Measurements from ENCODE around the gene INSC.

INSC gene

DNA sequence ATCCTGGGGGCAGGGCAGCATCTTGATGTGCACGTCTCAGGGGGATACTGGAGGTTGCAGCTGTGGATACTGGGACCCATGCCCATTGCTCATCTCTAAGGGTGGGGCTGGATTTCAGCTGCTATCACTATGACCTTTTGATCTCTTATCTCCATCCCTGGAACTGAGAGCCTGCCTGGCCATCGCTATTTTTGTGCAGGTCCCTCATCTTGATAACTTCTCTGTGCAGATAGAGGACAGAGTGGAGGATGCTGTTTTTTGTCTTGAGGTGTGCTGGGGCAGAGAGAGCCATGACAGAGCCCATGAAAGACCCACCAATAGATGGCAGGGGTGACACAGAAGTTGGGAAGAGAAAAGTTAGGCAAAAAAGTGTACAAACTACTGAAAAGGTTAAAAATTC is 5.1 kb upstream of the INSC start:
- DNase-seq (ENCODE audit: low read depth) = no peak

DNA sequence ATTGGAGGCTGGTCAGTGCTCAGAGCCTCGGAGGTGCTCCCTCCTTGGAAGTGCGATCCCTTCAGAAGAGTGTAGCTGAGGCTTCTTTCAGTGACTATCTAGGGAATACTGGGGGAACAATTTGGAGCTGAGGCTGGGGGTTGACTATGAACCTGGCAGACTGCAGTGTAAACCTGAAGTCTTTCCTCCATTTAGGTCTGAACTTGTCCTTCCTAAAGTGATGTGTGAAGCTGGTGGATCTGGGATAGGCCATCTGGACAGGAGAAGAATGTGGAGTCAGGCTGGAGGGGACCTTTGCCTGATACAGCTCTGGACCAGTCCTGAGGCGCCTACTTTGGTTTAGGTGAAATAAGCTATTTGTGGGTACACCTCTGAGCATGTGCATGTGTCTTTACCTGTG is 3.5 kb upstream of the INSC start:
- no peak for DNase-seq (ENCODE audit: low read depth)

DNA sequence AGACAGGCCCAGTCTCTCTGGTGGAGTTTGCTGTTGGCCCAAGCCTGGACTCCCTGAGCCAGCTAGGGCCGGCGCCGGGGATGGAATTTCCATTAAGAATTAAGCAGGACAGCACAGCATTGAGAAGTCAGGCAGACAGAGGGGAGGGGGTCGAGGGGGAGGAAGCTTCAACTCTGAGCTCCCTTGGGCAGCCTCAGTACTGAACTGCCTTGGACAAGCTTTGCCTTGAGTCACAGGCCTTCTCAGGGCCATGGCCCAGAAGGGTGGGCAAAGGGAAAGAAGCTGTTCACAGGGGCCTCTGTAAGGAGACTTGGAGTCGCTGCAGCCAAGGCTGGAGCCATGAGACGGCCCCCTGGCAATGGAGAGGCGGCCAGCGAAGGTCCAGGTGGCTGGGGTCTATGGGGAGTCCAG is 2.6 kb upstream of the INSC start:
- no peak for DNase-seq (ENCODE audit: low read depth)

DNA sequence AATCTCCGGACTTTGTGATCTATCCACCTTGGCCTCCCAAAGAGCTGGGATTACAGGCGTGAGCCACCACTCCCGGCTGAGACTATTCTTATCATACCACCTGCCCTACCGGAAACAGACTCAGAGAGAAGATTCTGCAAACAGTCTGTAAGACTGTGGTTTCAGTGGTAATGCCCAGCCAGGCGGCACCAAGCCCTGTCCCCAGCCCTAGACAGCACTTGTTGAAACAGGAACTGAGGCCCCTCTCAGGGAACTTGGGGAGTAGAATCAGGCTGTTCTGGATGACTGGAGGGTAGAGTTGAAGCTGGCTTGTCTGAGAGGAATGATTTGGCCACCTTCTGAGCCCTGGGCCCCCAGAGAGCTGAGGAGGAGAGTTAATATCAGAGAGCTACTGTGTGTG is 1.3 kb upstream of the INSC start:
- peak; percentile 63 for DNase-seq (ENCODE audit: low read depth)

DNA sequence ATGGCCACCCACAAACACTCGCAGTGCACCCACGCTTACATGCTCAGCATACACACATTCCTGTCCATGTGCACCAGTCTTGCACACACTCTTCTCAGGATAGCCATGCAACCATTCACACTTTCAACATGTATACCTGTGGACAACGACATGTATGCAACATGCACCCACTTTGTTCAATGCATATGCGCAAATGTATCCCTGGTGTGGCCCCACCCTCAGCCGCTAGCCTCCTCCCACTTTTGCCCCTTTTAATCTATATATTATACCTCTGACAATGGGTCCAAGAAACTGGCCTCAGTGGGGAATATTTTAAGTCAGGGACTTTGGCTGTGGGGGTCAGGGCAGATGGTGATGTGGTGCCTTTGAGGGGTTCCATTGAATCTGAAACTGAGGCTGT is 963 bp downstream of the INSC start:
- DNase-seq (ENCODE audit: low read depth) = no peak

- DNase-seq (ENCODE audit: low read depth) = no peak
Measured at GRCh38 chr11:15117751-15118150, 3.0 kb downstream of the INSC start.

GRCh38 chr11:15118431-15118830 is 3.7 kb downstream of the INSC start:
- DNase-seq (ENCODE audit: low read depth) = no peak

DNA sequence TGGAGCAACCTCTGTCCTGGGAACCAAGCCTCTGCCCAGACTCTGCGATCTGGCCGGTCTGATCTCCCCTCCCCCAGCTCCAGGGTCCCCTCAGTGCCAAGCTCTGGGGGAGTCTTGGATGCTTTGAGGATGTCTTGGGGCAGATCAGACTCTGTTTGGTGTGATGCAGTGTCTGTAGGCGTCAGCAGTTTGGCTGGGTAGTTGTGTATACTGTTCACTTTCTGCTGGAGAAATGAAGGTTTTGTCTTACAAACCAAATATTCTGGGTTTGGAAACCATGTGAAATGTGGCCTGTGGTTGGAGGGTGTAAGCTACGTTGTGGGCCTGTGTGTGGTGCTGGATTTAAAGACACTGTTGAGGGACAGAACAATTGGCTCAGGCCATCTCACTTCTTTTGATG is 4.6 kb downstream of the INSC start:
- DNase-seq (ENCODE audit: low read depth) = no peak

- DNase-seq (ENCODE audit: low read depth) = no peak
Measured at GRCh38 chr11:15119826-15120225, 5.1 kb downstream of the INSC start.

- DNase-seq (ENCODE audit: low read depth) = no peak
Measured at GRCh38 chr11:15123849-15124248, 9.1 kb downstream of the INSC start.

- DNase-seq (ENCODE audit: low read depth) = no peak
Measured at GRCh38 chr11:15124528-15124927, 9.8 kb downstream of the INSC start.

- no peak for DNase-seq (ENCODE audit: low read depth)
Measured at GRCh38 chr11:15127341-15127740, 12.6 kb downstream of the INSC start.

DNA sequence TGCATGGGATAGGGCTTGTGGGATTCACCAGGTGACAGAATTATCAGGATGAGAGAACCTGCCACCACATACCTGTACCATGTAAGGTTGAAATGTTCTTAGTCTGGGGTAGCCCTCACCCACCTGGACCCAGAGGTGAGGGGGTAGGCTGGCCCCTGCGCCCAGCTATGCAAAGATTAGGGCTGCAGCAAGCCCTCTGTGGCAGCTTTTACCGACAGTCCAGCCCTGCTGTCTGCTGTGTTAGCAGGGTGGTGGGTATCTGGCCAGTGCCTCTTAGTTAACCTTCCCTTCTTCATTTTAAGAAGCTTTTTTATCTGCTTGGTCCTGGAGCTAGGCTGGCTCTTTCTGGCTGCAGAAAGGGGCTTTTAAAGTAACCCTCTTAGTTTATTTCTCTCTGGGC is 13.9 kb downstream of the INSC start:
- DNase-seq (ENCODE audit: low read depth) = no peak

DNA sequence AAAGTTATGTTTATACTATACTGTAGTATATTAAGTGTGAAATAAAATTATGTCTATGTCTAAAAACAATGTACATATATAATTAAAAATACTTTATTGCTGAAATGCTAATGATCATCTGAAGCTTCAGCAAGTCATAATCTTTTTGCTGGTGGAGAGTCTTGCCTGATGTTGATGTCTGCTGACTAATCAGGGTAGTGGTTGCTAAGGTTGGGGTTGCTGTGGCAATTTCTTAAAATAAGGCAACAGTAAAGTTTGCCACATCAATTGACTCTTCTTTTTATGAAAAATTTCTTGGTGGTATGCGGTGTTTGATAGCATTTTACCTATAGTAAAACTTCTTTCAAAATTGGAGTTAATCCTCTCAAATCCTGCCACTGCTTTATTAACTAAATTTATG is 21.4 kb downstream of the INSC start:
- DNase-seq (ENCODE audit: low read depth) = no peak

- no peak for DNase-seq (ENCODE audit: low read depth)
Measured at GRCh38 chr11:15139096-15139770, 24.5 kb downstream of the INSC start.

DNA sequence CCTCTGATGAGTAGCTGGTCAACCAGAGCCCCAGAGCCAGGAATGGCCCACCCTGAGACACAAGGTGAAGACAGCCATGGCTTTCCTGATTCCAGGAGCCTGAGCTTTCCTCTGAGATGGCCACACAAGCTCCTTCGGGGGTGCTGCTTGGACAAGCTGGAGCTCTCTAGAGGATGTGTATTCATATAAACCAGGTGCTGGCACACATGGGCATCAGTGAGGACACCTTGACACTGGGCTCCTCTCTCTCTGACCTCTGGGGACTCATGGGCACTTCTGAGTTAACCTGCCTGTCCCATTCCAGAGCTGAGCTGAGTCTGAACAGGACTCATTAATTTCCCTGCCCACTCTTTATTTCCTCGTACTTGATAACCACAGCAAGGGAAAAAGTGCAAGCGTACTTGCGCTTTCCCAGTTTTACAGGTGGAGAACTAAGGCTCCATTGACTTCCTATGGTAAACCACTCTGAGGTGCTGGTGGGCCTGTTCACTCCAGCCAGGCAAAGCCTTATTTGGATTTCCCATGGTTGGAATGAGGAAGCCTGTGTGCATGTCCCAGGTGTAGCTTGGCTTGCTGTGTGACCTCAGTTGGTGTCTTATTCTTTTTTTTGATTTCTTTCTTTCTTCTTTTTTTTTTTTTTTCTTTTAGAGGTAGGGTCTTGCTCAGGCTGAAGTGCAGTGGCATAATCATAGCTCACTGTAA is 25.4 kb downstream of the INSC start:
- no peak for DNase-seq (ENCODE audit: low read depth)

DNA sequence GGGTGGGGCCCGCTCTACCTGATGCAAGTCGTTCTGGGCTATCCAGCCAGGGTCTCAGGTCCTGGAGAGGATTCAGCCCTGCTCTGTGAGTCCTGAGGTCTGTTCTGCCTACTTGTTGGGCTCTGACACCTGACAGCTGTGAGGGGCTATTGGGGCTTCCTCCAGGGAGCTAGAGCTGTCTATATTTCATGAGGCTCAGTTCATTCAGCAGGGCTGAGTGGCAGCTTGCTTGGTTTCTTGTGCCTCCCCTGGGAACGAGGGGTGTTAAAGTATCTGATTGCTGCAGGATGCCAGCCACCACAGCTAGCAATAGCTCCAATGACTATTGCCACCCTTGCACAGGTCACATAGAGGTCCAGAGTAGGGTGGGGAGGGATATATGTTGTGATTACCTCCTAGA is 26.7 kb downstream of the INSC start:
- no peak for DNase-seq (ENCODE audit: low read depth)

- DNase-seq (ENCODE audit: low read depth) = no peak
Measured at GRCh38 chr11:15142838-15143237, 28.1 kb downstream of the INSC start.

DNA sequence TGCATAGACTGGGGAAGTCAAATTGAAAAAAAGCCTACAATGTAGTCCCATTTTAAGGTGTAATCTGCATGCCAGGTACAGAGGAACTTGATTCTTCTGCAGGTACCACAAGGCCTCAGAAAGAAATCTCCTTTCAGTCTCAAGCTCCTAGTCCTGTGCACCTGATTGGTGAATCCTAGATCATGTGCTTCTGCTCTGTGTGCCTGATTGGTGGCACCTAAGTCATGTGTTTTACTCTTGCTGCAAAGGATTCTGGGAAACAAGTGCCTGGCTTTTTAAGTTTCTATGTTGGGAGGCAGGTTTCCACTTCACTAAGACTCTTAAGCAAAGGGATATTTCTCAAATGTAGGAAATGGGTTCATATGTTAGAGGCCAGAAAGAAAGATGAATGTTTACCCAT is 29.1 kb downstream of the INSC start:
- DNase-seq (ENCODE audit: low read depth) = no peak

DNA sequence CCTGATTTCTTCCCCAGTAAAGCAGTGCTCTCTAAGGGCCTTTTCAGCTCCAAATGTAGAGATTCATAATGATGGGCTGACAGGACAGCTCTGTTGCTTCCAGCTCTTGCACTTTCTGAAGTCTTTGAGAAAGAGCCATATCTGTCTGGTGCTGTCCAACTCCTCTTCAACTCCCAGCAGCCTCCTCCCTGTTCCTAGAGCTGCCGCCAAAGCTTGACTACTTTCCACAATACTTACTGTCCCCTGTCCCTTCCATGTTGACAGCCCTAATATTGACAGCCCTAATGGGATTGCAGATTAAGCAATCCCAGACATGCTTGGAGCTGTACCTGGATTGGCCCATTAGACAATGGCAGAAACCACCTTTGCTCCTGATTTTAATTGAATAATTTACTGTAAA is 29.6 kb downstream of the INSC start:
- no peak for DNase-seq (ENCODE audit: low read depth)

DNA sequence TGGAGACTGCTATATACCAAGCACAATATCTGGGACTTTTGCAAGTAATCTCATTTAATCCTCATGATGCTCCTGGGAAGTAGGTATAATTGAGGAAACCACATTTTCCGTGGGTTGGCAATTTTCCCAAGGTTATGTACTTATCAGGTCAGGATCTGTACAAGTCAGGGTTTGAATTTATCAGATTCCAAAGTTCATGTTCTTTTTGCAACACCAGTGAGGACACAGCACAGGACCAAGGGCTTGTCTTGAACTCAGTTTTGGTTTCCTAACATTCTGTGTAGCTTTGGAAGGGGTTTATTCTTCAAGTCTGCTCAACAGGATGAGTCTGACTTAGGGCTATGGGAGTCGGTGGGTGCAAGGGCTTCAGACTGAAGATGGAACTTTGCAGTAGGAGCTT is 30.4 kb downstream of the INSC start:
- no peak for DNase-seq (ENCODE audit: low read depth)

DNA sequence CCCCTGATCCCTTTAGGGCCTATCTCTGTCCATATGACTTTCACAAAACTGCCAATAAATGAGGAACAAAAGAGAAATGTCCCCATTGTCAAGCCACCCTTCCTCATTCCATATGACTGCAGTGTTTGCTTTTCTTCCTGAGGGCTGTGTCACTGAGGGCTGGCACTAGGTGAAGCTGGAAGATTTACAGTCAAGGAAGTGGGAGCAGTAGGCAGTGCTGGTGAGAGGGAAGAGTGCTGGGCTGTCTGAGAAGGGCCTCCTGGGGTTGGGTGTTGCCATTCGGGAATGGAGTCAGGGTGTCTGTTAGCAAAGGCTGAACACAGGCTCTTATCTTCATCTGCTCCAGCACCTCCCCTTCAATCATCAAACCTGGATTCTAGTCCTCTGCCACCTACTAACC is 30.9 kb downstream of the INSC start:
- no peak for DNase-seq (ENCODE audit: low read depth)

DNA sequence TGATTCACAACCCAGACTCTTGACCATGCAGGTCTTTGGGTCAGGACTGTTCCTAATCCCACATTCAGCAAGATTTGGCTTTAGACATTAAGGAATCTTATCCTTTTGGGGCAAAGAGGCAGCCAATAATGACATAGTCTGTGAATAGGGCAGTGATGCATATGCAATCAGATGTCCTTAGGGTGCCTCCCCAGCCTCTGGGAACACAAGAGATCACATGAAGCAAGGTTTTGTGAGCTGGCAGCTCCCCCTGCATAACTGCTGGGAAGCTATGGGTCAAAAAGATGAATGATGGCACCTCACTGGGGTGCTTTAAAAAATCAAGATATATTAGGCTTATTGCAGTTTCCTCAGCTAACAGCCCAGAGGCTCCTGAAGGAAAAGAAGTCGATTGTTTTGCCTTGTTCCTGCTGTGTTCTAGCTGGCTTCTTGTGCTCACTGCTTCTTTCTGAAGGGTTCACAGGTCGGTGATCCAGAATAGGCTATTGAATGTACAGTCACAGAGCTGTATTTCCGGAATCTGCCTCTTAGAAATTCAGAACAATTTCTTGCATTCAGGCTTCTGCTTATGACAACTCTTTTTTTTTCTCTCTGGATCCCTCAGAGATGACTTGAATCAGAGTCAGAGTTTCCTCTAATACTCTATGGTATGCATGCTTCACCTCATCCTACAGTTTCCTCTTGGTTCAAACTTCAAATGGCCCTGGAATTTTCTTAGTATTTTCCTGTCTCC is 31.7 kb downstream of the INSC start:
- DNase-seq (ENCODE audit: low read depth) = no peak

Data from CMK (cell line).